HG02884 (cell line): Measurements from ENCODE around the gene SEC23IP.

Experiments used
- ATAC-seq: cut with Tn5 transposase; IDR thresholded peaks from one replicate; pipeline ENCODE4 v1.9.1; 2021; ENCODE audit warnings: mild to moderate bottlenecking, moderate library complexity; ENCODE audit not compliant: unreplicated experiment

The SEC23IP gene

DNA sequence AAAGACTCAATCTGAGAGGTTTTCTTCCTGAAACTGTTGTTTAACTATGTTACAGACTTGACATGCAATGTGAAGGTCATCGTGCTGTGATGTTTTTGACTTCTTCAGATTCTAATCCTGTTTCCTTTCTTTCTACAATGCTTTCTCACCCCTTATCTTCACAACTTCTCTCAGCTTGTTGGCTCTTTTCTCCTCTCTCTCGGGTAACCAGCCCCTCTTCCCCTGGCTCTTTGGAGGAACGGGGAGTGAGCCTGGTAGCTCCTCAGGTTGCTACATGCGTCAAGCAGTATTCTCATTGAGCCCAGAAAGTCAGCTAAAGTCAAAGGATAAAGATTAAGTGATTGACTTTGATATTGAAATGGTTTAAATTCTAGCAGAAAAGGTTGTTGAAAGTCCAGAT lies 40.1 kb downstream of the SEC23IP start:
- no peak for ATAC-seq

DNA sequence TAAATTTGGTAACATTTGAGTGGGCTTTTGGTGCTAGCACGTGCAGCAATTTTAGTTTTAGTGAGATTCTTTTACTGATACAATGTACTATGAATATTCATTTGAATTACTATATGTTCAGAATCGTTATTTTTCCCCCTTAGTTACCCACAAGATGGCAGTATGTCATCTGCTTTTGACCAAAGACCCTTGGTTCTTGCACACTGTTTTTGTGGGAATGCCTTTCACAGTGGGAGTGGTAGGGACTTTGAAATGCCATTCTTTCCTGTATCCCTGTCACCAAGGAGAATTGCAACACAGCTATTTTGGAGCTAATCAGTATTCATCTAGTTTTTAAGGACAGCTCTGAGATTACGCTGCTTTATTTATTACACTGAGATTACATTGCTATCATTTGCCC lies 40.6 kb downstream of the SEC23IP start:
- ATAC-seq: no peak

DNA sequence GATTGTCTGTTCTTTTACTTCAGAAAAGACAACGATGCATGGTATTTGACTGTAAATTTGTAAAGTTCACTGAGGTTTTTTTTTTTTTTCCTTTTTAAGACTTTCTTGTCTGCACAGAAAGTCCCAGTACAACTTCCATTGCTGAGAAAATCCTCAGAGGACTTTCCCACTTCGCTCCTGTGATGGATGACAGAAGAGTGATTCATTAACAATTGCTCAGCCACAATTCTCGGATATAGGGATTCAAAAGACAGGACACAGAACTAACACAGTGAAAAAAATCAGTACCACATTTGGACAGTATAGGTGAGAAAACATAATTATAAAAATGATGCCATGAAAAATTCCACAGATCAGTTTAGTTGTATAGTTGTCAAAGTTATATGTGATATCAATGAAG lies 48.0 kb downstream of the SEC23IP start:
- no peak for ATAC-seq

DNA sequence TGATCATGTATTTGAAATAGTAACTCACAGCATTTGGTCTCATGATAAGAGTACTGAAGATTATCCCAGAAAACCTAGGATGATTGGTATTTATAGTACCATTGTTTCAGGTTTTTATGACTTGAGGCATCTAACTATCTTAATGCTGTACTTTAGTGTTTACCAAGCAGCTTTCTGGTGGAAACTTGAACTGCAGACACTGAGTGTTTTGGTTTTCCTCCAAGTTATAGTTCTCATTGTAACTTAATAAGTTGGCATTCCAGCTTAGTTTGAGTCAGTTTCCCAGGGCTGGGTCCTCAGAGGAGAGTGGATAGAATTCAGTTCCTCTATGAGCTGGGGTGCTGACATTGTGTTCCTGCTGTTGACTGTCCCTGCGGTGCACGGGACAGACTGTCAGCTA lies 50.4 kb downstream of the SEC23IP start:
- ATAC-seq: no peak

DNA sequence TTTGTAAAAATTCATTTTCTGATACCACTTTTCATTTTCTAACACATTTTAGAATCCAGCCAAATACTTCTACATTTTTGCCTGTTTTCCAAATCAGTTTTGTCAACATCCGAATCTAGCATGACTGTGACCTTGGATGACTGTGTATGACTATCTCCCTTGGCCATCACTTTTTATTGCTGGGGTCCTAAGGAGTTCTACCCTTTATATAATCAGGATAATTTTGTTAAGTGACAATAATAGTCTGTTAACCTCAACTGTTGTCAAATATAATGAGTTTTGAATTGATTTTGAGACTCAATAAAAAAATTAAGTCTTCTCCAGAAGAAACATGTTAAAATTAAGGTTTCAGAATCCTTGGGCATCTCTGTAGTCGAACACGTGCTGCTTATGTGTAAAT lies 53.3 kb downstream of the SEC23IP start:
- ATAC-seq: no peak

DNA sequence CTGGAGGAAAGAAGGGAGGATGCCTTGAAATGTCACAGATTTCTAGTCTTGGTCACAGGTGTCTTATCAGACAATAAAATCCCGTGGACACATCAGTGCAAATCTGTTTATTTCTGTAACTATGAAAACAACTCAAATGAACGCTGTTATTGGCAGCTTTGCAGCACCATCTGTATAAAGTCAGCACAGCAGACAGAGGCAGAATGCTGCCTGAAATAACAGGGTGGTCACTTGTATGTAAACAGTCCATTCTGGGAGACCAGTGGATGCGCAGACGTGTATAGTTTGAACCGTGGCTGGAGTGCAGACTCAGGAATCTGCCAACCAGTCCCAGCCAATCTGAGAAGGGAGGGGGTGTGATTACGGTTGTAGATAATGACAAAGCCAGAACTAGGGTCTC lies 54.8 kb downstream of the SEC23IP start:
- ATAC-seq: no peak

DNA sequence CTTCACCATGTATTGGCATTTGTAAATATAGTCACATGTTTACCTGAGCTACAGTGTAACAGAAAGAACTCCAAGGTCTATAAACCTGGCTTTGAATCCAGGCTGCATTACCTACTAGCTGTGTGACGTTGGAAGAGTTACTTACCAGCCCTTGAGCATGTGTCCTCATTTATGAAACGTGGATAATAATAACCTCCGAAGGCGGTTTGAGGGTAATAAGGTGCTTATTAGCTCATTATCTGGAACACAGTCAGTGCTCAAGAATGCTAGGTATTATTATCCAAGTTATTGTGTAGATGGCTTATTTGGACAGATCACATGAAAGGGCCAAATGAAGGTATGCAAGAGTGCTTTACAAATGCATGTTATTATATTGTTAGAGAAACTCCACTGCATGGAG lies 64.9 kb downstream of the SEC23IP start:
- no peak for ATAC-seq

DNA sequence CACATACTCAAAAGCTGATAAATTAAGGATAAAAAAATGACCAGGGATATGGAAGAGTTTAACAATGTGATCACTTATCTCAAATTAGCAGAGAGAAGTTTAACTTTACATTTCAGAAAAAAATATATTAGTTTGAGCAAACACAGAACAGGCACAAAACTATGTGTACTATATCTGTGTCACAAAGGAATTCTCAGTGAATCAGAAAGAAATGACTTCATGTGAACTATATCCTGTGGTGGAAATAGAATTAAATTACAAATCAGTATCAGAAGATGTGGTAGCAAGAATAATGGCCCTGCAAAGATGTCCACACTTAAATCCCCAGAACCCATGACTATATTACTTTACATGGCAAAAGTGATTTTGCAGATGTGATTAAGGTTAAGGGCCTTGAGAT lies 70.3 kb downstream of the SEC23IP start:
- ATAC-seq: no peak

DNA sequence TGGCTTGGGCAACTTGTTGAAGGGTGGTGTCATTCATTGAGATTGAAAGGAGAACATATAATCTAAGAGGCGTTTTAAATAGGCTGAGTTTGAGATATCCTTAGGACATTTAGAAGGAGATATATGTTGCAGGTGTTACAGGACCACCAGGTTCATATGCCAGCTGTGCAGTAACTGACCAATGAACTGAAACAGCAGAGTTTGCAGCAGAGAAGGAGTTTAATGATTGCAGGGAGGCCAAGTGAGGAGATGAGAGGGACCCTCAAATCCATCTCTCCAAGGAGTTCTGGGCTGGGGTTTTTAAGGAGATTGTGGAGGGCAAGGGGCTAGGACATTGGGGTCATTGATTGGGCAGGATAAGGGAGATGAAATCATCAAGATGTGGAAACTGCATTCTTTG lies 74.5 kb downstream of the SEC23IP start:
- no peak for ATAC-seq

DNA sequence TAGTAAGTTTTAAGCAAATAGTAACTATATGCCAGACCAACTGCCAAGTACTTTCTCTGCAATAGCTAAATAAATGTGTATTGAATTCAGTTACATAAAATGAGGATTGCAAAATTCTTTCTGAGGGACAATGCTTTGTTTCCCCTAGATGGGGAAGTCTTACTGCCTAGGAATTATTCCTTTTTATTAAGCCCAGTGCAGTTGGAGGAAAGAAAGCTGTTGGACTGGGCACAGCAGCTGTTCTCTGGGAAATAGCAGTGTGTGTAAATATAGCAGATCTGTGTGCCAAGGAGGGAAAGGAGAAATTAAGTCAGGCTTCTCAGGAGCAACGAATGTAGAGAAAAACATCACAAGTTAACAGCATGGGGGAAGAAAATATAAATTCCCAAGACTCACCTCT lies 77.1 kb downstream of the SEC23IP start:
- ATAC-seq: no peak

DNA sequence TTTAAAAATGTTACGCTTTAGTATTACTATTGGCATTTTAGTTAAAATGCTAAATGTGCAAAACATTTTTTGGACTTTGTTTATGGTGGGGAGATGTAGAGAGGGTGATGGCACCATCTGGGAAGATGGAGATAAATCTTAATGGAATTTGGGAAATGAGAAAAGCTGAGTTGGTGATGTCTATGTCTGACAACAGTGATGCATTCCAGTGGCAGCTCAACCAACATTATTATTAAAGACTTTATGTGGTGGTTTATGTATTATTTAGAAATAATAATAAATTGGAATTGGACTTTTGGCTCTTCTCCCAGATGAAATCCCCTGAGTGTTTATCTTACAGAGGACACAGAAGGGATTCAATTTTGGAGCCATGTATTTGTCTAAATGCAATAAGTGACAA lies 77.6 kb downstream of the SEC23IP start:
- no peak for ATAC-seq

DNA sequence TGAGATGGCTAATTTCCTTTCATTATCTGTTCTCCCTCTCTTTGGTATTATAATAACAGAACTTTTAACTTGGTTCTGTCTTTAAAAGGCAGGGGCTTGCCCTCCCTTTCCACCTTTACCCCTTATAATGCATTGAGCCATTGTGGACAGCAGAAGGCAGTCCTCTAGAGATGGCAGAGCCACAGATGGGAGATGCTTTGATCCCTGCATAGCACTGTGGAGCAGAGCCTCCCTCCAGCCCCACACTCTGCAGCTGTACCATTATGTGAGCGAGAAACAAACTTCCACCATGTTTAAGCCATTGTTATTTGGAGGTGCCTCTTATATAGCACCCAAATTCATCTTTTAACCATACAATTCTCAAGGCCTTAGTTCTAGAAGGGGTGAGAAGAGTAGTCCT lies 78.4 kb downstream of the SEC23IP start:
- ATAC-seq: no peak

DNA sequence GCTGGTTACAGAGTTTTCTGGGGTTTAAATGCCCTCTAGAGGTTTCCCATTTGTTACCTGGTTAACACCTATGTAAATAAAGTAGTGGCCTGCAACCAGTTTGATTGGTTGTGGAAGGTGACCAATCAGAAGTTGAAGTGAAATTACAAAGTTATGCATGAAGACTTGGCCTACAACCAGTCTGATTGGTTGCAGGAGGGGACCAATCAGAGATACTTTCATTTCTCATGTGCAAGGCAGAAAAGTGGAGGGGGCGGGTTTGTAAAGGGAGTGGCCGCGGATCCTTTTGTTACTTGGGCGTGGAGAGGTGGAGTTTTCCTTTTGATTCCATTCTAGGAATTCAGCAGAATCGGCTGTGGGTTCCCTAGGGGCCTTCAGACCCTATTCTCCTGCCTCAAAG lies 80.8 kb downstream of the SEC23IP start:
- no peak for ATAC-seq

DNA sequence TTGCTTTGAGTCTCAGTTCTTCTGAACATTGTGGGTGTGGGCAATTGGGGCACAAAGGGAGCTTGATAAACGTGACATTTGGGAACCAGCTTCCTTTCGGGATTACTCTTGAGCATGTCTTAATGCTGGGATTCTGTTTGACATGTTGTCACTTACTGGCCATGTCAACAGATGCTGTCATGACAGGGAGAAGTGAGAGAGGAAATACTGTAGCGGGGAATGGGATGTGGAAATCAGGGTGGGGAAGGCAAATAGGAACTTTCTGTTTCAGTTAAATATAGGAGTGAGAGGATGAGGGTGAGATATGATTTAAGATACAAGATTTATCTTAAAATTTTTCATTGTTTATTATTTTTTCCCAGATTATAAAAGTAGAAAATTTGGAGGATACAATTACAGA lies 83.9 kb downstream of the SEC23IP start:
- no peak for ATAC-seq

DNA sequence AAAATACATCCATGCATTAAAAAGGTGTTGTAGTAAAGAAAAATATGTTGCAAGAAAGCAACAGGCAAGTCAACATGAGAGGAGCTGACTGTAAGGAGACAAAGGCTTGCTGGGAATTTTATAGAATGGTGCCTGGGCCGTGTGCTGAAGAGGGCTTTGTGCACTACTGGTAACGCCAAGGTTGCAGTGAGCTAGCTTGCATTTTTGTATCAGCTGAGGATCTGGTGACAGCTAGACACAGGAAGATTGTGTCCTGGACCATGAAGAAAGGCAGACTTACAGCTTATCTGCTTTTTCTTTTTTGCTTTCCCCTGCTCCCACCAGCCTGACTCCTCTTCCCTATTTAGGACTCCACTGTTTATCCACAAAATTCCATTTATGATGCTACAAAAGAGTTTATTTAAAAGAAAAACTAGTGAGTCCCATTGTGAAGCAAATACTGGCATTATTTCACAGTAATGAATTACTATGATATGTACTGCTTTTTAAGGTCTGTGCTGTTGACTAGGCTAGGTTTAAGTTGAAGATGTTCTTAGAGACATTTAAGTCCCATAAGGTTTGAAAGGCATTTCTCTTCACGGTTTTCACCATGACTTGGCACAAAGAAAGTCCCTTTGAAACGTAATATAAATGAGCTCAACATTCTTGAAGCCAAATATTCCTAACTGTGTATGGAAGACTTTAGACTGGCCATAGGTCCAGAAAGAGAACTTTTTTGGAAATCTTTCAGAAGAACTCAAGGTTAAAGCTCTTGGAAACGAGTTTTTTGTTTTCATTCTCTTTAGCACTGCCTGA lies 88.6 kb downstream of the SEC23IP start:
- ATAC-seq: no peak

DNA sequence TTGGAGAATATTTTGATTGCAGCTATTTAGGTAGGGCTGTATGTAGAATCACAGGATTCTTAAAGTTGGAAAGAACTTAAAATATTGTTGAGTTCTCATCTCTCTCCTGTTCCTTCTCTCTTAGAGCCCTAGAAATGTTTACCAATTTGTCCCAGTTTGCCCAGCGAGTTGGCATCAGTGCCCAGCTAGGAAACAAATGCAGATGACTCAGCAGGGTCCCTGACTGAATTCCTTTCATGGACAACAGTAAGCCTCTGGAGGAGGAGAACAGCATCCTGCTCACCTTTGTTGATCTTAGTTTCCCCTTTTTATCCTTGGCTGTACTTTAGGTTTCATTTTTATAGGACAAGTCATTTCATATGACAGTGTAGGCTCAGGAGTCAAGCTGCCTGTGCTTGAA lies 89.3 kb downstream of the SEC23IP start:
- ATAC-seq: no peak

DNA sequence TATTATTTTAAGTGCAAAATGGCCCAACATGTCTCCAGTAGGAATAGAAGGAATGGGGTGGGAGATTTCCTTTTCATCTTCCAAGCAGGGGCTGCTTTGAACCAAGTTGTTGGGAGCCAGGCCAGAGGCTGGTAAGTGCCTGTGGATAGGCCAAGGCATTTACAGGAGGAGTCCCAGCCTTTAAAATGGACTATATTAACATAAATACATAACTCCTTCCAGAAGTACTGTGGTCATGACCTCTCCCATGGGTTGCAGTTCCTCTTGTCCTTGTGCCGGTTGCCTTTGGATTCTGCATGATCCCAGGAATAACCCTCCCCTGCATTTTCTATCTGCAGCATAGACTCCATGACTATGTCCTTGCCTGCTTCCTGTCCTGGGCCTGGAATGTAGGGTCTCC lies 95.8 kb downstream of the SEC23IP start:
- ATAC-seq: no peak

DNA sequence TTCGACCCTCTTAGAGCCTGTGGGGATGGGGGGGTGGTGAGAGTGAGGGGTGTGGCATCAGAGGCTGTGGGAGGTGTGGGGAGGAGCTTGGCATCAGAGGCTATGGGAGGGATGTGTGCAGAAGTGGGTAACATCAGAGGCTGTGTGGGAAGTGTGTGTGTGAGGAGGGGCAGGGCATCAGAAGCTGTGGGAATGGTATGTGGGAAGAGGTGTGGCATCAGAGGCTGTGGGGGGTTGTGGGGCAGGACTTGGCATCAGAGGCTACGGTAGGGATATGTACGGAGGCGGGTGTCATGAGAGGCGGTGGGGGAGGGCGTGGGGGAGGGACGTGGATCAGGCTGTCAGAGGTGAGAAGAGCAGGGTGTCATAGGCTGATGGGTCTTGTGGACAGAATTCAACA lies 97.4 kb downstream of the SEC23IP start:
- ATAC-seq: no peak

DNA sequence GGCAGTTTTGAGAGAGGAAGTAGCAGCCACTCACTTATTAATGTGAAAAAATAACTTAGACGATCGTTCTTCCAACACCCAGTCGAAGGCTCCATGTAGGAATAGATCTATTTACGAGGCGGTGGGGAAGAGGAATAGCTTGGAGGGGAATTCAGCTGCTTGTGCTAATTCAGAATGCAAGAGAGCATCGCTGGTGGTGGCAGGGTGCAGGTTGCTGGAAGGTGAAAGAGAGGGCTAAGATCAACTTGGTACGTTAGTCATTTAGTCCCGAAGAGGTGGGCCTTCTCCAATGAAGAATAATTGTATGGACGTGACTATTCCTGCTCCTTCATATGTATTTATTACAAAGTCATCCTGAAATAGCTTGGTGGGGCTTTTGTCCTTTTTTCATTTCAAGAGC lies 98.5 kb downstream of the SEC23IP start:
- ATAC-seq: no peak

DNA sequence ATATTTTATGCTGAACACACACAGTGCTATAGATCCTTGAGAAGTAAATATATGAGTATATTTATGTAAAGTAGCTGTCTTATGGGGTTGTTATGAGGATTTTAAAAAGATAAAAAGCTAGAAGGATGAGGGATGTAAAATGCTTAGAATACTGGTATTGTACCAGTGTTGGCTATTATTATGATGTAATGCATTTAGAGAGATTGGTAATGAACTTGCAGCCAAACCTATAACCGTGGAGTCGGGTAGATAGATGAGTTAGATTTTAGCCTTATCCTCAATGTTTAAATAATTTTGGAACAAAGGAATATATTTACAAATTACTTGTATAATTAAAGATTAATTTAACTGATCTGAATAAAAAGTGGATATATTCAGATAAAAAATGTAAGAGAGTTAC lies 99.3 kb downstream of the SEC23IP start:
- ATAC-seq: no peak
